C1 segment of cervical spinal cord (tissue), 14 donors: ENCODE data around the gene SLC43A3.
A peak's percentile ranks its signal among the peaks of the same experiment; 100 is the strongest.
"Not testable (repeated sequence)": the region's sequence is repeated elsewhere in the genome, so short reads cannot be mapped to it uniquely, and the experiment has no call there.

Experiments
- DNase-seq, 14 donors: peaks; one replicate each; lab custom pipeline; 2025; lab: John Stamatoyannopoulos, UW

Gene SLC43A3

GRCh38 chr11:57387289-57388030 lies 39.5 kb downstream of the SLC43A3 start:
- peak in 4 of 14 donors; percentile 3 to 31 (median 12) for DNase-seq

- DNase-seq: no peak
Measured at GRCh38 chr11:57386178-57386940, 40.6 kb downstream of the SLC43A3 start.

DNA sequence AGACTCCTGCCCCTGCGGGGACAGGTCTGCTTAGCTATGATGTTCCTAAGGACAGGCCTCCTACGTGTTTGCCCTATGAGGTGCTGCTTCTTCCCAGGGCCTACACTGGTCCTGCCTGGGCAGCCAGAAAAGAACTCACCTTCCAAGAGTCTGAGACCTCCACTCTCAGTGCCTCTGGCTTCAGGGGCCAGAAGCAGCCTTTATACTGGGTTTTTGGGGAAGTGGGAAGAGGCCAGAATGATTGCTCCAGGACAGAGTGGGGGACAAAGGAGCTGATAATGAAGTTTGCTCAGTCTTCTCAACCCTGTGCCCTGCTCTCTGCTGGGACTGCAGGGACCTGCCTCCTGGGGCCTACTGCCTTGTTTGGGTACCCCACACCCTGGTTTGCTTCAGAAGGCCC lies 45.9 kb downstream of the SLC43A3 start, which contains the start of gene PRG3:
Gene PRG3 (minus strand): TSS at position 176 of the 400 bp plus-strand sequence. CDS start 442 bp downstream, outside the sequence.
- no peak for DNase-seq

GRCh38 chr11:57379732-57380131 lies 47.2 kb downstream of the SLC43A3 start:
- no peak for DNase-seq

DNA sequence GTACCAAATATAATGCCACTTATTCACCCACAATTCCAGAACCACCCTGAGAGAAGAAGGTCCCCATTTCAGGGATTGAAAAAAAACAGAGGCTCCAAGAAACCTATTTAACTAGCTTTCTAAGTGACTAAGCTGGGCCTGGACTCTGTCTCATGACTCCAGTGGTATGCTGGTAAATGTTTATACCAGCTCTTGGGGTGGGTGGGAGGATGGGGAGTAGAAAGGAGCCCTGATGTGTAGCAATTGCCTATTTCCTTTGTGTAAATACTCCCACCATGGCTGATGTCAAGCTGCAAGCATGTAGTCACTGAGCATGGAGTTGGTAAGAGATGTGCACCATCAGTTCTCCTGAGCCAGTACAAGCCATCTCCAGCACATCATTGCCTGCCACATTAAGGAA lies 48.7 kb downstream of the SLC43A3 start:
- DNase-seq: no peak

DNA sequence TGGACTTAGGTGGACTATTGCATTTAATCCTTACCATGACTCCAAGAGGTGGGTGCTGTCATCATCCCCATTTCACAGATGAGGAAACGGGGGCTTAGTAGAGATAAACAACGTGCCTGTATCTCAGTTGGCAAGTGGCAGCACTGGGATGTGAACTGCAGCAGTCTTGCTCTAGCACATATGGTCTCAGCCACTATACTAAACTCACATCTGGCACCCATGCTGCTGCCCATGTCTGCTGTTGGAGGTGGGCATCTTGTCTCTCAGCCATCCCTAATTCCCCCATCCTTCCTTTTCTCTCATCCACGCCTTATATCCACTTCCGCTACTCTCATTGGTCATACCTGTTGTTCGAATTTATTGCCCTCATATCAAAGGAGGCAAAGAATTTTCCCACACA lies 49.8 kb downstream of the SLC43A3 start:
- no peak for DNase-seq

DNA sequence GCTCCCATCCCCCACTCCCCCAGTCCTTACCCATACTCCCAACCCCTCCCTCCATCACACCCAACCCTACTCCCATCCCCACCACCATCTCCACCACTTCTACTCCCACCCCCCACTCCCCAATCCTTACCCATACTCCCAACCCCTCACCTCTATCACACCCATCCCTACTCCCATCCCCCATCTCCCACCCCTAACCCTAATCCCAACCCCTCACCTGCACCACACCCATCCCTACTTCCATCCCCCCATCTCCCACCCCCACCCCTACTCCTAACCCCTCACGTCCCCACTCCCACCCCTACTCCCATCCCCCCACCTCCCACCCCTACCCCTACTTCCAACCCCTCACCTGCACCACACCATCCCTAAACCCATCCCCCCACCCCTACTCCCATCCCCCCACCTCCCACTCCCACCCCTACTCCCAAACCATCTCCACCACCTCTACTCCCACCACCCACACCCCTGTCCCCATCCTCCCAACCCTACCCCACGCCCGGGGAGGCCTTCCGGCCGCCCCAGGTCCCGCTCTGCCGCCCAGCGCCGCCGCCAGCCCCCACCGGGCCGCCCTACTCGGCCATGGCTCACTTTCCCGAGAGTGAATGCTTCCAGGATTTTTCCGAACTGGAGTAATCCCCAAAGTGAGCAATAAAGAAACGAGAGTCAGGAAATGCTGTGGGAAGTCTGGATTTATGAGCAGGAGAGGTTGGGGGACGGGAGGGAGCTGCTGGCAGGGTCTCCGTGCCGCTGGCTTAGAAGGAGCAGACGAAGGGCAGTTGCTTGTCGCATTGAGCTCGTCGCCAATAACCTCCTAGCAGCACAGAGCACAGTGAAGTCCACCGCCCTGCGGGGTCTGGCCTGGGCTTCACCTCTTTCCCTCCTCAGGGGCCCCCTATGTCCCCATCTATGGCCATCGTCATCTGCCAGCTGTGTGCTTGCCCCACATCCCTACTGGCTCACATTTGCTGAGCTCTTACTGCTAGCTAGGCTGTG lies 50.5 kb downstream of the SLC43A3 start:
- DNase-seq: no peak

DNA sequence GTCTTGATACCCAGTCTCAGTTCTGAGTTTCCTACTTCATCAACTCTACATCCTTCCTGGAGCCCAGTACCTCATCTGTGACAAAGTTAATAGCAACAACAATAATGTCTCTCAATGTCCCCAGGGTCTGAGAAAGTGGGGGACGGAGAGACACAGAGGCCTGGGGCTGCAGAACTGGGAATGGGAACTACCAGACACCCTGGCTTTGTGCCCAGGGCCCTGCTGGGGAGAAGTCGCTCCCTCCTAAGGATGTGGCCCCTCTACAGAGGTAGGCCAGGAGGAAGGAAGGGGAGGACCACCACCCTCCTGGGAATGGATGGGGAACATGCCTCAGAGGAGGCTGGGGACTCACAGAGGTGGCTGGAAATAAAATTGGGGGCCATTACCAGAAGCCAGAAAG lies 51.4 kb downstream of the SLC43A3 start:
- DNase-seq: no peak

- DNase-seq: no peak
Measured at GRCh38 chr11:57374966-57375365, 52.0 kb downstream of the SLC43A3 start.

- no peak for DNase-seq
Measured at GRCh38 chr11:57373146-57373545, 53.8 kb downstream of the SLC43A3 start.

GRCh38 chr11:57370941-57371340 lies 56.0 kb downstream of the SLC43A3 start:
- no peak for DNase-seq

DNA sequence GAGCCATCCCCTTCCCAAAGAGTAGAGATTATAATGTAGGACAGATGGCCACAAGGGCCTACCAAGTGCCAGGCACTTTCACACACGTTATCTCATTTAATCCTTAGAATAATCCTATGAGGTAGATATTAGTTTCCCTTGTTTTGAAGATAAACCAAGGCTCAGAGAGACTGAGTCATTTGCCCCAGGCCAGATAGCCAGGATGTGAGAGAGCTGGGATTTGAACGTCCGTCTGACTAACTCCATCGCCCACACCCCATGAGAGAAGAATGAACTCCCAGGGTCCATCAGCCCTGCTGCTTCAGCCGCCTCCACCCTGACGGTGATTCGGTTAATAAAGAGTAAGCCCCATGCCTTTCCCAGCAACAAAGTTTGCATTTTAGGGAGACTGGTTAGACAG lies 56.7 kb downstream of the SLC43A3 start:
- no peak for DNase-seq

DNA sequence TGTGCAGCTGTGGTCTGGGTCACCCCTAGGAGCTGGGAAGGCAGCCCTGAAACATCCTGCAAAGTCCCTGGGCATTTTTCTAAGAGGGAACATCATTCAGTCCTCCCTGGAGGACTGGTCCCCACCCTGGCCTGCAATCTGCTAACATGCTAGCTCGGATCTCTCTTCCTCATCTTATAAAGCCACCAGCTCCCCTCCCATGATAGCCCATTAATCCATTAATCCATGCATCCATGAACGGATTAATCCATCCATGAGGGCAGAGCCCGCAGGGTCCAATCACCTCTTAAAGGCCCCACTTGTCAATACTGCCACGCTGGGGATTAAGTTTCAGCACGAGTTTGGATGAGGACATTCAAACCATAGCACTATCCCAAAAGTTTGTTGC lies 58.1 kb downstream of the SLC43A3 start:
- DNase-seq: no peak

GRCh38 chr11:57368106-57368844 lies 58.6 kb downstream of the SLC43A3 start:
- DNase-seq: no peak

DNA sequence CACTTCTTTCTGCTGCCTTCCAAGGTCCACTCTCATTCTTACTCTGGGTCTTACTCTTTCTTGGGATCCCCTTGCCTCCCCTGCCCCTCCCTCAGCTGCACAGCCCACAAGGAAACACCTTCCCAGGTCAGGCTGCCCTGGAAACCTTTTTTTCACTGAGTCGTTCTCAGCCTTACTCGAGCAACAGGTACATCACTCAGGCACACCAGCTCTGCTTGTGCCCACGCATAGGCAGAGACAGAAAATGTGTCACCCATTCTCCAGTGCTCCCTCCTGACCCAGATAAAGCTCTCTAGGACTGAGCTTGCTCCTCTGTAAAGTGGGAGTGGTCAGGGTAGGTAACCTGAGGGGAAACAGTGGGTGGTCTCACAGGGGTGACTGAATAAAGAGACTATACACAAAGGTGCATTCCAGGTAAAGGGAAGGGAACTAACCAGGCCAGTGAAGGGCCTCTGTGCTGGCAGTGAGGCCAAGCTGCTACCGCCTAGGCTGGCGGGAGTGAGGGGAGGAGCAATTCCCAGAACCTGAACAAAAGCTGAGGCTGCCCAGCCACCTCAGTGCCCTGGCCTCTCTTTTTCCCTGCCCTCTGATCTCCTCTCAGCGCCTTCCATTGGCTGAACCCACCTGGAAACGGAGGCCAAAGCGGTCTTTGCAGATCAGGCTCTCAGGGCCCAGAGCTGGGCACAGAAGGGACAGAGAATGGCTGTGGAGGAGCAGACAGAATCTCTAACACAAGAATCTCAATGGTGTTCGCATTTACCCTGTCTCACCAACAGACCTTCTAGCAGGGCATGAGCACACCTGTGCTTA lies 61.9 kb downstream of the SLC43A3 start:
- DNase-seq: no peak

- no peak for DNase-seq
Measured at GRCh38 chr11:57363131-57364080, 63.5 kb downstream of the SLC43A3 start.

DNA sequence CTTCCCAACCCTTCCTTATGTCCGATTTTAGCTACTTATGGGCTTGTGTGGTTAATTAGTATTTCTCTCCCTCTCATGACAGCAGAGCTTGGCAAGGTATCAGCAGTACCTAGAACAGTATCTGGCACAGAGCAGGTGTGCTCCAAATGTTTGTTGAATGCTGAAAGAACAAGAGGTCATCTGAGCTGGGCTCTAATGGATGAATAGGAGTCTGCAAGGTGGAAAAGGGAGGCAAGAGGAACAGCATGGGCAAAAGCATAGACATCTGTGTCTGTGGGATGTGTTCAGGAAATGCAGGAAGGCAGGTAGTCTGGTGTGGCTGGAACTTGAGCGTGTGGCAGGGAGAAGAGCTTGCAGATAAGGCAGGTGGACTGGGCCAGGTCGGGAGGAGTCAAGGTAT lies 65.0 kb downstream of the SLC43A3 start:
- DNase-seq: no peak

DNA sequence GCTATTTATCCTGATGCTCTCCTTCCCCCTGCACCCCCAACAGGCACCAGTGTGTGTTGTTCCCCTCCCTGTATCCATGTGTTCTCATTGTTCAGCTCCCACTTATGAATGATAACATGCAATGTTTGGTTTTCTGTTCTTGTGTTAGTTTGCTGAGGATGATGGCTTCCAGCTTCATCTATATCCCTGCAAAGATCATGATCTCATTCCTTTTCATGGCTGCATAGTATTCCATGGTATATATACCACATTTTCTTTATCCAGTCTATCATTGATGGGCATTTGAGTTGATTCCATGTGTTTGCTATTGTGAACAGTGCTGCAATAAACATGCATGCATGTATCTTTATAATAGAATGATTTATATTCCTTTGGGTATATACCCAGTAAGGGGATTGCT lies 65.5 kb downstream of the SLC43A3 start:
- not testable (repeated sequence) for DNase-seq

DNA sequence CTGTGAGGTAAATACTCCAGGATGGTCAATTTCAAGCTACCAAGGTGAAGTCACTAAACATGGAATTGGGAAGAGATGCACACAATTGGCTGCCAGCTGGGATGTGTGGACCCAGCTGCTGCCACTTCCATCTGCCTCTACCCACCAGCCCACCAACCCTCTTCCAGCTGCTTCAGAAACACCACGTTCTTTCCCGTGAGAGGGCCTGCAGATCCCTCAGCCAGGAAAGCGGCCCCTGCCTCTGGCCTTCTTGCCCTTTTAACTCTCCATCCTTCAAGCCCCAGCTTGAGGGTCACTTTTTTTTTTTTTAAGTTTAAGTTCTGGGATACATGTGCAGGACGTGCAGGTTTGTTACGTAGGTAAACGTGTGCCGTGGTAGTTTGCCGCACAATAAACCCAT lies 65.9 kb downstream of the SLC43A3 start:
- no peak for DNase-seq
